ENCODE data around the gene NFKBIE. TPM values are rescaled to one million over a fixed set of nuclear protein-coding genes. Genes with fewer than 3 reads are reported as not detected.

NFKBIE gene
- total and polyA plus RNA-seq, 2 of the 13 experiments (the other 11 are each of a cell fraction or from before 2014, with no cell fraction given) = 6.7 to 14.5 TPM

DNA sequence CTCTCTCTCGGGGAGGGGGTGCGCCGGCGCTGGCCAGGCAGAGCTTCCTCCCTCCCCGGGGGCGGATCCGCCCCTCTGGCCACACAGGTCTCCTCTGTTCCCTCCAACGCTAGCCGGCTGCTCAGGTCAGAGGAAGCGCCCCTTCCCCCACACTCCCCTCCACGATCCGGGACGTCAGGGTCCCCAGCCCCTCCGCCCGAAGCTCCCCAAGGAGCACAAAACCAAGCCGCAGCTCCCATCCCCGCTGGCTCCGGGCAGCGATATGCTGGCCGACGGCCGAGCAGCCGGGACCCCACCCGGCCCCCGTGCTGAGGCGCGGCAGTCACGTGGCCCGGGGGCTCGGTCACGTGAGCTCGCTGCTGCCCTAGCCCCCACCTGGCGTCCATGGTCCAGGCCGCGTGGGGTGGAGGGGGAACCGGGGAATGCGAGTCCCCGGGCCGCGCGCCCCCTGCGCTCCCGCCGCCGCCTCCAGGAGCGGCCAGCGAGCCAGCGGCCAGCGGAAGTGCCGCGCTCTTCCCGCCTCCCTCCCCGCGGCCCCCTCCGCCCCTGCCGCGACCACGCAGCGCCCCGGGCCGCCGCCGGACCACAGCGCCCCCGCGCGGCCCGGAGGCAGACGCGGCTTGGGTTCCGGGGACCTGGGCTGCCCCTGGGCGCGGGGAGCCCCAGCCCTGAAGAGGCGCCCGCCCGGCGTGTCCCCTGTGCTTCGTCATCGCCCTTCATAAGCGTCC, 8.2 kb downstream of the NFKBIE start, which contains the start of gene SLC35B2 (continued):
- TF ChIP-seq FOXJ3 (CRISPR knock-in tag; IDR thresholded peaks at IDR 0.05; ENCODE audit: borderline replicate concordance) (no peak; the same call in 1 of the 2 replicates), TEAD3 (CRISPR knock-in tag; optimal IDR thresholded peaks at IDR 0.05; ENCODE audit: borderline replicate concordance) (no peak), ZNF790 (CRISPR knock-in tag; IDR thresholded peaks at IDR 0.05; ENCODE audit: borderline replicate concordance) (no peak; the same call in 1 of the 2 replicates), ZNF160 (CRISPR knock-in tag; IDR thresholded peaks at IDR 0.05) (peak; percentile 53; the same call in 1 of the 2 replicates), ZKSCAN5 (CRISPR knock-in tag; IDR thresholded peaks at IDR 0.05) (0 out of 2 replicates have a peak, but pooled peaks have one; percentile 19), ZNF614 (CRISPR knock-in tag; IDR thresholded peaks at IDR 0.05; ENCODE audit: borderline replicate concordance) (peak; percentile 74; the same call in 1 of the 2 replicates), HHEX (CRISPR knock-in tag; IDR thresholded peaks at IDR 0.05) (peak; percentile 24; the same call in 1 of the 2 replicates), ZNF460 (CRISPR knock-in tag; IDR thresholded peaks at IDR 0.05; ENCODE audit: borderline replicate concordance) (no peak), RFXAP (CRISPR knock-in tag; IDR thresholded peaks at IDR 0.05; ENCODE audit: borderline replicate concordance) (peak; percentile 57; the same call in 1 of the 2 replicates), ZNF781 (CRISPR knock-in tag; IDR thresholded peaks at IDR 0.05; ENCODE audit: borderline replicate concordance, not compliant biosample characterization) (peak; percentile 70), ATM (IDR thresholded peaks at IDR 0.05; ENCODE audit: borderline replicate concordance) (no peak), NR1H2 (CRISPR knock-in tag; IDR thresholded peaks at IDR 0.05; ENCODE audit: borderline replicate concordance, low read depth) (no peak), ZNF296 (CRISPR knock-in tag; conservative IDR thresholded peaks at IDR 0.05) (no peak), RNF2 (conservative IDR thresholded peaks at IDR 0.05; ENCODE audit: low read depth) (peak; percentile 64), ZFYVE20 (CRISPR knock-in tag; IDR thresholded peaks at IDR 0.05; ENCODE audit: borderline replicate concordance, low read depth) (no peak), ZNF232 (CRISPR knock-in tag; IDR thresholded peaks at IDR 0.05; ENCODE audit: borderline replicate concordance) (no peak; the same call in 1 of the 2 replicates), WIZ (CRISPR knock-in tag; IDR thresholded peaks at IDR 0.05) (peak; percentile 83; the same call in 1 of the 2 replicates), MTF1 (CRISPR knock-in tag; IDR thresholded peaks at IDR 0.05) (no peak), E2F2 (CRISPR knock-in tag; IDR thresholded peaks at IDR 0.05; ENCODE audit: borderline replicate concordance) (no peak; the same call in 1 of the 2 replicates), ETV6 (CRISPR knock-in tag; conservative IDR thresholded peaks at IDR 0.05) (no peak; the same call in none of the 2 replicates), ZNF773 (CRISPR knock-in tag; IDR thresholded peaks at IDR 0.05; ENCODE audit: borderline replicate concordance) (no peak), ZNF567 (CRISPR knock-in tag; IDR thresholded peaks at IDR 0.05; ENCODE audit: borderline replicate concordance) (peak; percentile 83; the same call in 1 of the 2 replicates), DMAP1 (CRISPR knock-in tag; IDR thresholded peaks at IDR 0.05) (peak; percentile 94), MIXL1 (CRISPR knock-in tag; IDR thresholded peaks at IDR 0.05) (0 out of 2 replicates have a peak, but pooled peaks have one; percentile 37), GPN1 (CRISPR knock-in tag; IDR thresholded peaks at IDR 0.05; ENCODE audit: borderline replicate concordance) (no peak), RARA (CRISPR knock-in tag; IDR thresholded peaks at IDR 0.05) (peak; percentile 43)
- TF ChIP-seq, protein P1, sequence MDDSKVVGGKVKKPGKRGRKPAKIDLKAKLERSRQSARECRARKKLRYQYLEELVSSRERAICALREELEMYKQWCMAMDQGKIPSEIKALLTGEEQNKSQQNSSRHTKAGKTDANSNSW (CRISPR knock-in tag; IDR thresholded peaks at IDR 0.05; ENCODE audit: borderline replicate concordance) = no peak
- TF ChIP-seq, protein P2, sequence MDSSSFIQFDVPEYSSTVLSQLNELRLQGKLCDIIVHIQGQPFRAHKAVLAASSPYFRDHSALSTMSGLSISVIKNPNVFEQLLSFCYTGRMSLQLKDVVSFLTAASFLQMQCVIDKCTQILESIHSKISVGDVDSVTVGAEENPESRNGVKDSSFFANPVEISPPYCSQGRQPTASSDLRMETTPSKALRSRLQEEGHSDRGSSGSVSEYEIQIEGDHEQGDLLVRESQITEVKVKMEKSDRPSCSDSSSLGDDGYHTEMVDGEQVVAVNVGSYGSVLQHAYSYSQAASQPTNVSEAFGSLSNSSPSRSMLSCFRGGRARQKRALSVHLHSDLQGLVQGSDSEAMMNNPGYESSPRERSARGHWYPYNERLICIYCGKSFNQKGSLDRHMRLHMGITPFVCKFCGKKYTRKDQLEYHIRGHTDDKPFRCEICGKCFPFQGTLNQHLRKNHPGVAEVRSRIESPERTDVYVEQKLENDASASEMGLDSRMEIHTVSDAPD (CRISPR knock-in tag; IDR thresholded peaks at IDR 0.05) = no peak; the same call in none of the 2 replicates
- TF ChIP-seq, protein P3, sequence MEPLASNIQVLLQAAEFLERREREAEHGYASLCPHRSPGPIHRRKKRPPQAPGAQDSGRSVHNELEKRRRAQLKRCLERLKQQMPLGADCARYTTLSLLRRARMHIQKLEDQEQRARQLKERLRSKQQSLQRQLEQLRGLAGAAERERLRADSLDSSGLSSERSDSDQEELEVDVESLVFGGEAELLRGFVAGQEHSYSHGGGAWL (CRISPR knock-in tag; IDR thresholded peaks at IDR 0.05) = peak; percentile 85

Measured in HepG2 (cell line).